HG03439 (cell line): ENCODE results near the gene OSBPL5.
"Not testable (repeated sequence)": the region's sequence is repeated elsewhere in the genome, so short reads cannot be mapped to it uniquely, and the experiment has no call there.

Experiments used
- ATAC-seq: cut with Tn5 transposase; IDR thresholded peaks from one replicate; pipeline ENCODE4 v1.9.1; 2021; ENCODE audit warnings: mild to moderate bottlenecking, moderate library complexity; ENCODE audit not compliant: unreplicated experiment

OSBPL5 gene

DNA sequence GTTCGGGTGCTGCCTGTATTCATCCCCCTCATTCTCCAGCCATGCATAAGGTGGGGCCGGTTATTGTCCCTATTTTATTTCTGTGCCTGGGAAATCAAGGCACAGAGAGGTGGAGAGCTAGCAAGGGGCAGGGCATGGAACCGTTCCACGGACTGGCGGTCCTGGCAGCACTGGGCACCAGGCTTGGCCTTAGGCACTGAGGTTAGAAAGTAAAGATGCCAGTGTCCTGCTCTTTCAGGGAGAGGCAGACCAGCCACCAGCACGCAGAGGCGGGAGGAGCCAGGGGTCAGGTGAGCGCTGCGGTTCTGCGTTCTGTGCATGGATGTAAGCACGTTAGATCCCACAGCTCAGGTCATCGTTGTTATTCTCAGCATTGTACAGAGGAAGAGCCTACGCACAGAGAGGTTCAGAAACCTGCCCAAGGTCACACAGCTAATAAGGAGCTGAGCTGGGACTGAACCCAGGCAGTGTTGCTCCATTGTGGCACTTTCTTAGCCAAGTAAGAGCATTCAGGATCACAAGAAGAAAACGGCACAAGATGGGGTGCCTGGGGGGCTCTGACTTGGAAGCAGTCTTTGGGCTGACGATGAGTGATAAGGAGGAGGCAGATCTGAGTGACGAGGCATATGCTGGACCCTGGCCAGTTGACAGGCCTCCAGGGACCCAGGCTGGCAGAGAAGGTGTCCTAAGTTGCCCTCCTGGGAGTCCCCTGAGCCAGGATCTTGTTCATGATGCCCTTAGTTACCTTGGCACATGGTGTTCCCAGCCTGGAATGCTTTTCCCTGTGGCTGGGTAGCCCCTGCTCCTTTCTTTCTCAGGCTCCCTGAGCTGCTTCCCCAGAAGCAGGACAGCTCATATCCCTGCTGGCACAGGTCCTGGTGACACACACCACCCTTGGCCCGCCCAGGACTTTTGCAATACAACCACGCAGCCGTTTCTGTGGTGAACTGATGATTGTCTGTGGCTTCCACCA is 41.1 kb downstream of the OSBPL5 start:
- ATAC-seq, result no peak

DNA sequence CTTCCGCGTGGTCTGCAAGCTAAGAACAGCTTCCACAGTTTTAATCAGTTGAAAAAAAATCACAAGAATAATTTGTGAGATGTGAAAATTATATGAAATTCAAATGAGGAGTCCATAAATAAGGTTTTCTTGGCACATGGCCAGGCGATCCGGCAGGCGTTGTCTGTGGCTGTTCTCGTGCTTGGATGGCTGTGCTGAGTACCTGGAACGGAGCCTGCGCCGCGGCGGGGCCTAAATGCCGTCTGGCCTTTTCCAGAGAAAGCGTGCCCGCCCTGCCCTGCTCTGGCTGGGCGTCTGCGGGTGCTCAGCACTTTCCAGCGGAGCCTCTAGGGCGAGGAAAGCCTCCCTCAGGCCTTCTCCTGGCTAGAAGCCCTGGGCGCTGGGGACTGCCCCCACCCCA is 41.8 kb downstream of the OSBPL5 start:
- no peak for ATAC-seq

DNA sequence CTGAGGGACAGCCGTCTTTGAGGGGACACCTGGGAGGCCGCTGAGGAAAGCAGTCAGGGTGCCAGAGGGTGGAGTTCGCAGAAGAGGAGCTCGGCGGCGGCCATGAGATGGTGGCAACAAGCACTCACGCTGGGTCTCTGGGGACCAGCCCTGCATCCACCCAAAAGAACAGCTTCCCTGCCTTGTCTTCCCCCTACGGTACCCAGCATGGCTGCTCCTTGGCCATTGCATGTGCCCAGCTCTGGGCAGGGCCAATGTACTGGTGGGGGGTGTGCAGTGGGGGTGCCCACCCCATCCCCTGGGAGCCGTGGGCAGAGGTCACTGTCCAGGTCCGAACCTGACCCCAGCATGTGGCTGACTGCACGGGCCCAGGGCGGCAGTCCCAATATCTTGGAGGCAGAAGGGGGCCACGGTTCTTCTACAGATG is 42.3 kb downstream of the OSBPL5 start:
- no peak for ATAC-seq

DNA sequence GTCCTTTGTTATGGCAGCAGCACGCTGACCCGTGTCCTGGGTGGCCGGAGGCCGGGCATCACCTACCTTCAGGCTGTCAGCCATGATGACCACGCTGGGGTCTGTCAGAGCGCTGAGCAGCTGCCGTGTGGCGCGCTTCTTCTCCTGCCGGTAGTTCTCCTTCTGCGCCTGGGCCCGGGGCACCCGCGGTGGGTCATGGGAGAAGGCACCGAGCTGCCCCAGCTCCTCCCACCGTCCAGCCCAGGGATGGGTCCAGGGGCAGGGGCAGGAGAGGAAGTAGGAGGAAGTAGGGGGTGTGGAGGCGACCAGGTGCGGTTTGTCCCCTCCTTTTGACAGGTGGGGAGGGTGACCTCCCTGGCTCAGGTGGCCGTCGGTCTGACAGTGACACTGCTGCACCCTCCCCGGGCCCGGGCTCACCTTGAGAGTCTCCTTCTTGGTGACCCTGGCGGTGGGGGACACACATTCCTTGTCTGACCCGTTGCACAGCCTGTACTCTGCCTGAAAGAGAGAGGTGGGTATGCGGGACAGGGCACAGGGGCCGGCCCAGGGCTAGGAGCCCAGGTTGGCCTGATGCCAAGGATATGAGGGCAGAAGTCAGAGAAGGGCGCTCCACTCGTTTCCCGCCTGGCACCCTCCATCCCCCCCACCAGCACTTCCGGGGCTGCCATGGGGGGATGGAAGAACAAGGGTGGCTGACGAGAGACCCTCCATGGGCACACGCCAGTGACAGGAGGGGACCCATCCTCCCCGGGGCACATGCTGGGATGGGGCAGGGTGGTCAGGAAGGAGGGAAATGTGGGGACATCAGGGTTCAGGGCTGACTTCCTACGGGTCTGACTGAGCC is 43.0 kb downstream of the OSBPL5 start:
- ATAC-seq, result no peak

DNA sequence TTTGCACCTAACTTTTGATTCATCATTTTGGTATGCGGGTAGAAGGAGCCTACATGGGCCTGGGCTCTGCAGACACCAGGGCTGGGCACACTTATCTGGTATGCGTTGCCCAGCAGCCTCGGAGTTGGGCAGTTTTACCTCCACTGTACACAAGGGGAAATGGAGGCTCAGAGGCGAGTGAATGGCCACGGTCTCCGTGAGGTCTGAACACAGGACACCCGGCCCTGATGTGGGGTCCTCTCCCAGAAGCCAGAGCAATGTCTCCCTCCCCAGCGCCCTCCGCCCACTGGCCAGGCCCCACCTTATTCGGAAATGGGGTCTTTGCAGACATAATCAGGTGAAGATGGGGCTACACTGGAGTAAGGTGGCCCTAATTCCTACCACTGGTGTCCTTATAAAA is 43.7 kb downstream of the OSBPL5 start:
- no peak for ATAC-seq

DNA sequence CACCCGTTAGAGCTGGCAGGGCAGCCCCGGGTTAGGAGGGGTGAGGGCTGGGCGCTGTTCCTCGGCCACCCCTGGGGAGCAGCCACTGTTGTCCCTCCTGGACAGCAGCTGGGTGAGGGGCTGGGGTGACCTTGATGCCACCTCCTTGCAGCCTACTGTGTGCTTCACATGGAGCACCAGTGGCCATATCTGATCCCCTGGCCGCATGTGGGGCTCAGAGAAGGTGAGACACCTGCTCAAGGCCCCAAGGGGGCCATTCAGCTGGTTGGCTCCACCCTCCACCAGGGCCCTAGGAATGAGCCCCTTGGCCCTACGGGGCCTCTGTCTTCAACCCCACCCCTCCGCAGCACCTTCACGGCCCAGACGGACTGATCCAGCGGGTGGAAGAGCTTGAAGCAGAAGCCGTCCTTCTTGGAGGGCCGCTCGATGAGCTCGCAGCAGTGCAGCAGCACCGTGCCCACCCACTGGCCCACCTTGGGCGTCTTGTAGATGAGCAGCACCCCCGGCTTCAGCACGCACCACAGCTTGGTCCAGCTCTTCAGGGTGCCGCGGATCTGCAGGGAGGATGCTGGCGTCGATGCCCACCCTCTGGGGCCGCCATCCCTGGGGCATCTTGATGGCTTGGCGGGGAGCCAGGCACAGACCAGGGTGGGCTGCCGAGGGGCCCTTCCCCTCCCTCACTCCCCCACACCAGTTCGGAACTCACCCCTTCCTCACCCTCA is 44.9 kb downstream of the OSBPL5 start:
- ATAC-seq, result no peak

DNA sequence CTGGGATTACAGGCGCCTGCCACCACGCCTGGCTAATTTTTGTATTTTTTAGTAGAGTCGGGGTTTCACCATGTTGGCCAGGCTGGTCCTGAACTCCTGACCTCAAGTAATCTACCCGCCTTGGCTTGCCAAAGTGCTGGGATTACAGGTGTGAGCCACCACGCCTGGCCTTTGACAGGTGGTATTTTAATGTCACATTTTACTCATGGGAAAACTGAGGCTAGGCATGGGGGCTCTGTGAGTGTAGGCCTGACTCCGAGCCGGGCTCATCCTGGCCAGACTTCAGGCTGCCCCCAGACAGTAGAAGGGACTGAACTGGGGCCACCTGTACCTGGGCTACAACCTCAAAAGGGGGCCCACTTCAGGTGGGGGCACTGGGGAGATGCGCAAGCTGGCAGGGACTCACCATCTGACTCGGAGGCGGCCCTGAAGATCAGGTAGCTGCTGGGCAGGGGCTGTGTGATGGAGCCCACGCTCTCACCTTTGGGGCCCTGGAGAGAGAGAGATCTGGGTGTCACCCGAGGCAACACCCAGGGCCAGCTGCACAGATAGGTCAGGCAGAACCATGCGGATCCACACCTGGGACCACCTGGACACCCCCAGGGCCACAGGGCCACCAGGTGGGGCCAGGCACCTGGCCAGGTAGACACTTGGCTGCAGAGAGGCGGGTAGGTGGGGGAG is 45.8 kb downstream of the OSBPL5 start:
- no peak for ATAC-seq

DNA sequence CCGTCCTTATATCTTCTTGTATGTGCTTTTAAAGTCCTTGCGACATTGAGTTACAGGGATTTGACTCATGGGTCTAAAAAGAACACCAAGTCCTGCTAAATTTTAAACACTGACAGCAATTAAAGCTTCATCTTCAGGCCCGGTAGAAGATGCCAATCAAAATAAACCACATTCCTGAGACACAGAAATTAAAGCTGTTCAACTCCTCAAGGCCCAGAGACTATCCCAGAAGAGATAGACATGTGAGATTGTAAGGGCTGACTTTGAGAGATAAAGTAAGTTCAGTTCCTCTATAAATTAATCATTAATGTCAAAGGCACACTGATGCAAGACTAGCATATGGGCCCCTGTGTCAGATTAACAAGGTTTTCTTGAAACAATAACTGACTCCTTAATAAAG is 49.8 kb downstream of the OSBPL5 start:
- no peak for ATAC-seq

DNA sequence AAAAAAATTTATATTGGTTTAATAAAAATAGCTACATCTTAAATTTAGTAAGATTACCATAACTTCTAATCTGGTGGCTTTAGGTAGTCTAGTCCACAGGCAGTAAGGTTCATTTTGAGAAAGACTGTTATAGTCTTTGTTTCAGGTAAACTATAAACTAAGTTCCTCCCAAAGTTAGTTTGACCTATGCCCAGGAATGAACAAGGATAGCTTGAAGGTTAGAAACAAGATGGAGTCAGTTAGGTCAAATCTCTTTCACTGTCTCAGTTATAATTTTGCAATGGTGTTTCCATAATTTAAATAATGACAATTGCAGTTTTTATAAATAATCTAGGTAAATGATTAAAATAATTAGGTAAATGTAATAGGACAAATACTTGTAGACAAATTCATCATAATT is 51.4 kb downstream of the OSBPL5 start:
- not testable (repeated sequence) for ATAC-seq

DNA sequence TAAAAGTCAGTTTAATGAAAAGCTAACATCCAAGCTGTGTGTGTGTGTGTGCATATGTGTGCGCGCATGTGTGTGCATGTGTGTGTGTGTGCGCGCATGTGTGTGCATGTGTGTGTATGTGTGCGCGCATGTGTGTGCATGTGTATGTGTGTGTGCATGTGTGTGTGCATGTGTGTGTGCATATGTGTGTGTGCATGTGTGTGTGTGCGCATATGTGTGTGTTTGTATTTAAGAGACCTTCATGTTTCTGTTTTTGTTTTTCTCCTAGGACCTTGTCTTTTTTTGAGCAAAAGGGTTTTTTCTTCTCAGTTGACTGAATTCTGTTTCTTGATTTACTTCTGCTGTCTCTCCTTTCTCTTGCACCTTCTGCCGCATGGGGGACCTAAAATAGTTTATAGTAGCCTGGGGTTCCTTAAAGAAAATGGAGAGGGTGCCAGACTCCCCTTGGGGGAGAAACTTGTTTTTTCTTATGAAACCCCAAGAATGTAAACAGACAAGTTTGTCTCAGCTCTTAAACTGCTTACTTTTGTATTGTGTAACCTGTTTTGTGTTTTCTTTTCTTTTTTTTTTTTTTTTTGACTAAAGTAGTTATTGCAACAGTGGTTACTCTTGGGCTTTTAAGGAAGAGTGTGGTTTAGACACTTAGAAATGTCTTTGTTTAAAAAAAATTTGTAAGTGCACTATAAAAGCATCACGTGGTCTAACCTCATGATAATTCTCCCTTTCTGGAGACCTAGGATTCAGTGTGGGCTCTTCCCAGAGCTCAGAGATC is 53.0 kb downstream of the OSBPL5 start:
- no peak for ATAC-seq

DNA sequence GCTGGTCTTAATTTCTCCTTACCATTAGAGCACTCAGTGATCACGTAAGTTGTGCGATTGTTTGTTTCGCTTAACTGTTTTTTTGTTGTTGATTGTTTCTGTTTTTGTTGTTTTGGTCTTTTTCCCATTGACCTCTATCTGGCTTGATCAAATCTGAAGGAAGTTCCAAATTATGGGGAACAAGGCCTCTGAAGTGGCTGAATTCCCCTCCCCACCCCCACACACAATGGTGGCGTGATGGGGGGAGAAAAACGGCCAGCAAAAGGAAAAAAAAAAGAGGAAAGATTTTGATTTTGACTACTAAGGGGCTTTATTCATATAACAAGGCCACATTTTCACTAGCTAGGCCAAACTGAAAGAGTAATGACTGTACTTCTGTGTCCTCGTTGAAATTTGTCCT is 53.6 kb downstream of the OSBPL5 start:
- ATAC-seq, result no peak

DNA sequence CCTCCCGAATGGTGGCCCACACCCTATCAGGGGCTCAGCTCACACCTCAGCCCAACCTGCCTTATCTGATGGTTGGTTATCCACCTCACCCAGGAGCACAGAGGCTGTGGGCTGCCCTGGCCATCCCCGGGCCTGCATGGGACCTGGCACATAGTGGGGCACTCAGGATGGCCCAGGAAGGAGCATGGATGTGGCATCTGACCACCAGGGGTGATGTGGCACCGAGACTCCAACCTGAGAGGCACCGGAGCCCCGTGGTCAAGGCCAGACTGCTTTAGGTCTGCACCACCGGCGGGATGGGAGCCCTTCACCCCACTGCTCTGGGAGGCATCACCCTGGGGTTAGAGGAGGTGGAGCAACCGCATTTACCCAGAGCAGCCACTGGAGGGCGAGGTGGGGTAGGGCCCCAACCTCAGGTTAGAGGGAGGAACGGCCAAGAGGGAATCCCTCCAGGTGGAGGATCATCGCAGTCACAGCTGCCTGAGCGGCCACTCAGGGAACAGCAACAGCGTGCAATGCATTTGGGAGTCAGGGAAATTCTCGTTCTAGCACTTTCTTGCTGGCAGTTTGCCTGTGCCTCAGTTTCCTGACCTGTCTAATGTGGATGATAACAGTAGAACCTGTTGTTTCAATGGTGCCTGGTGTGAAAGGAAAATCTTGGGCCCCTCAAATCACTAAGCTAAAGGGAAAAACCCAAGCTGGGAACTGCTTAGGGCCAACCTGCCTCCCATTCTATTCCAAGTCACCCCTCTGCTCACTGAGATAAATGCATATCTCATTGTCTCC is 55.0 kb downstream of the OSBPL5 start:
- no peak for ATAC-seq

DNA sequence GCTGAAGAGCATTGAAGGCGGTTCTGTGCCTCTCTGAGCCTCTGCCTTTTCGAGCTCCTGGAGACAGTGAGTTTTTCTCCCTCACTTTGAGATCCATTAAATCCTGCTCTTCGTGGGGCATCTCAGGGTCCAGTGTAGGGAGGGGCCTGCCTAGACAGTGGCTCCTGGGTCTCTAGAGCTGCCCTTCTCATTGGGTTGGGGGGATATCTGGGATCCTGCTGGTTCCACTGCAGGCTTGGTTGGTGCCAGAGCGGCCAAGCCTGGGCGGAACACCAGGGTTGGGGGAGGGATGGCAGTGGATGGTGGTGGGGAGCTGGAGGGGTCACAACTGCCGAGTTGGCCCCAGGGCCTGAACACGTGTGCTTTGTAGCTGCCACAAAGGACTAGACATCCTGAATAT is 55.7 kb downstream of the OSBPL5 start:
- ATAC-seq, result no peak

DNA sequence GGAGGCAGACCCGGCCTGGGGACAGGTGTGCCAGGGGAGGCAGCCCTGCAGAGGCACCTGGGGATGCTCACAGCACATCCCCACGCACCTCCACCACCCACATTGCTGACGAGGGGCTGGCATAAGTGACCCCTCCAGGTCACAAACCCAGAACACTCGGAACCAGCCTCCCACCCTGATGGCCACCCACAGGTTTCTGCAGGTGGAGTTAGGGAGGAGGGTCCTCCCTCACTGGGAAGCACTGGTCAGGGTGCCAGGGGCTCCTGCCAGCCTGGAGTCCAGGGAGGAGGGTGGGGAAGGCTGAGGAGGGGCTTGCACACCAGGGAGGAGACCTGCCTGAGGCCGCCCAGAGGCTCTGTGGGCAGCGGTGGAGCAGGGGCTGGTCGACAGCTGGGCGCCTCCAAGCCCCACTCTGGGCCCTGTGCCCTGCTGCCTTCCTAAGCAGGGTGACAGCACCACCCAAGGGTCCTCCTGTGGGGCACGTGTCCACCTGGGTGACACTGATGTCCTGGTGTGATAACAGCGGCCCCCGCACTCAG is 56.9 kb downstream of the OSBPL5 start:
- ATAC-seq, result no peak

DNA sequence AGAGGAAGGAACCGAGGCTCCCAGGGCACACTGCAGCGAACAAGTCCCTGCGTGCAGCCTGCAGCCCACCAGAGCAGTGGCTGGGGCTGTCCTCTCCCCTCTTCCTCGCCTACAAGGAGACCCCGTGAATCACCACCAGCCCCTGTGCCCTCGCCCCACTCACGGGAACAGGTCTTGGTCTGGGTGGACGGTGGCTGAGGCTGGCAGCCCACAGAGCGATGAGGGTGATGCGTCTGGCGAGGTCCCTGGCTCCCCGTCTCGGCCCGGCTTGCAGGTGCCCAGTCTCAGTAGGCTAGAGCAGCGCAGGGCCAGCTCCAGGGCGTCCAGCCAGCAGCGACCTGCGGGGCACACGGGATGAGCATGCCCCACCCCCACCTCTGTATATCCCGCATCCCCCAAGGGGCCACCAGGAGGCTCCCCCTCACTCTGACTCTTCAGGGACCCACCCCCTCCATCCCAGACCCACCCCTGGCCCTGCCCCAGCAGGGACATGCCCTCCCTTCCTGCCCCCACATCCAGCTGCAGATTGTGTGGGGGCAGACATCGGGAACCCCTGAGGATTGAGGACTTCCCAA is 57.4 kb downstream of the OSBPL5 start:
- ATAC-seq, result no peak

DNA sequence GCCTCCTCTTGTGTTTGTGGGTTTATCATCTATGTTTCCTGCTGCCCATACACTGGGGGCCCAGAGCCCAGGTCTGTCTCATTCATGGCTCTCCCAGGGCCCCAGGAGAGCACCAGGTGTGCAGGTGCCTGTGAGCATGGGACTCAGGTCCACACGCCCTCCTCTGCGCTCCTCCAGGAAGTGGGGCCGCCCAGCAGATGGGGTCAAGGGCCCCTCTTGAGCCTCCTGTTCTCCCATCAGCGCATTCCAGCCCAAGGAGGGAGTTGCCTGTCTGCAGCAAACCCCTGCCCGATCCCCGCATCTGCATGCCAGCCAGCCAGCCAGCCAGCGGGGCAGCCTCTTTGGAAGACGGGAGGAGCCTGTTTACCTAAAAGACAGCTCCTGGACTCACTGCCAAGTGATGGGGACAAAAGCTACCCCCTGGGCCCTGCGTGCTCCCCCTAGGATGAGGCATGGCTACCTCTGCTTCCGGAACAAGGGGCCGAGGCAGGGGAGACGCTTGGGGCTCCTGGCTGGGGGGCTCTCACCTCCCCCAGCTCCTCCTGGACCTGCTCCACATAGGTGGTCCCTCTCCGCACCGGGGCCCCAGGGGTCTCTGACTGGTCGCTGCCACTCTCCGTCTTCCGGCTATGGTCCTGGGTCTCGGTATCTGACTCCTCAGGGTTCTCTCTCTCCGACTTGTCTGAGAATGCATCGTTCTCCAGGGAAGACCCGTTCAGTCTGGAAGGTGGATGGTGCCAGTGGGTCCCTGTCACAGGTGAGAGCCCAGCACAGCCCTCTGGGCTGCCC is 58.2 kb downstream of the OSBPL5 start:
- no peak for ATAC-seq
